Activated CD4-positive, CD25-positive, alpha-beta regulatory T cell (primary cell): ENCODE measurements around the gene B3GALT6.
"Not testable (repeated sequence)": the region's sequence is repeated elsewhere in the genome, so short reads cannot be mapped to it uniquely, and the experiment has no call there.

ENCODE experiments used
- DNase-seq, 4 experiments: peaks; one replicate each; lab custom pipeline; 2025; lab: John Stamatoyannopoulos, UW

Gene B3GALT6

DNA sequence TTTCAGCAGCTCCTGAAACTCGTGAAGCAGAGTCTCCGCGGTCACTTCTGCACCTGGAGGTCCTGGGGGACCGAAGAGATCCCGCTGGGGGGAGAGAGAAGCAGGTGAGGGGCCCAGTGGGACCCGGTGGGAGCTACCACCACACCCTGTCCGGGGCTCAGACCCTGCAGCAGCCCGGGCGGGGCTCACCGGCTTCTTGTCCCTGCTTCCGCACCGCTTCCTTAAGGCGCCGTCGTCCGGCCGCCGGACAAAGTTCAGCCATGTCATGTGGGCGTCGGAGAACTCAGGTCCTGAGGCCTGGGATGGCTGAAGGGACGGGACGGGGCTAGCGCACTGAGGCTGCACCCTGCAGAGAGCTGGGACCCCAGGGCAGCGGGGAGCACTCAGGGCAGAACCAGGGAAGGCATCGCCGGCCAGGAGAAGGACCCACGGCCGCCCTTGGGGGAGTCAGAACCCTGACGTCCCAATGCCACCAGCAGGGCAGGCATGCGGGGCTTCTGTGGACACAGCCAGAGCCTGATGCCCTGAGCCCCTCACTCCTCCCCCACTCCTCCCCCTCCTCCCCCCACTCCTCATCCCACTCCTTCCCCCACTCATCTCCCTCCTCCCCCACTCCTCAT lies 12.3 kb downstream of the B3GALT6 start:
- DNase-seq, result no peak

DNA sequence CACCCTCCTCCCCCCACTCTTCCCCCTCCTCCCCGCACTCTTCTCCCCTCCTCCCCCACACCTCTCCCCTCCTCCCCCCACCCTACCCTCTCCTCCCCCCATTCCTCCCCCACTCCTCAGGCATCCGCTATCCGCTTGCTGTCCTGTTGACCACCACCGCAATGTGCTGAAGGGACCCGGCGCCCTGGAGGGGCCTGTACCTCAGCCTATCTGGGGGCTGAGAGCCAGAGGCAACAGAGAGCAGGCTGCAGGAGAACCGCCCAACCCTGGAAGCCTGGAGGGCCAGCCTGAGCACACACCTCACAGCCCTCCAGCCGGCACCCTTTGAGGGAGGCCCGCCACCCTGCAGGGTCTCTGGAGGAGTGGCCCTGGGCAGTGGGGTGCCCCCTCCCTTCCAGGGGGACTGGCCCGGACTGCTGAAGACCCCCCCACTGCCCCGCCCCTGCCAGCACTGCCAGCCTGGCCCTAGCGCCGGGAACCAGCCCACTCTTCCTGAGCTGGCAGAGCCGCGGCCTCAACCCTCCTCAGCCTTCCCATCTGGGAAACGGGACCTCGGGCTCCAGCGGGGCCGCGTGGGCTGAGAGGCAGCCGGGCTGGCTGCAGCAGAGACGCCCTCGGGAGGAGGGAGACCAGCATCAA lies 13.3 kb downstream of the B3GALT6 start:
- no peak for DNase-seq

DNA sequence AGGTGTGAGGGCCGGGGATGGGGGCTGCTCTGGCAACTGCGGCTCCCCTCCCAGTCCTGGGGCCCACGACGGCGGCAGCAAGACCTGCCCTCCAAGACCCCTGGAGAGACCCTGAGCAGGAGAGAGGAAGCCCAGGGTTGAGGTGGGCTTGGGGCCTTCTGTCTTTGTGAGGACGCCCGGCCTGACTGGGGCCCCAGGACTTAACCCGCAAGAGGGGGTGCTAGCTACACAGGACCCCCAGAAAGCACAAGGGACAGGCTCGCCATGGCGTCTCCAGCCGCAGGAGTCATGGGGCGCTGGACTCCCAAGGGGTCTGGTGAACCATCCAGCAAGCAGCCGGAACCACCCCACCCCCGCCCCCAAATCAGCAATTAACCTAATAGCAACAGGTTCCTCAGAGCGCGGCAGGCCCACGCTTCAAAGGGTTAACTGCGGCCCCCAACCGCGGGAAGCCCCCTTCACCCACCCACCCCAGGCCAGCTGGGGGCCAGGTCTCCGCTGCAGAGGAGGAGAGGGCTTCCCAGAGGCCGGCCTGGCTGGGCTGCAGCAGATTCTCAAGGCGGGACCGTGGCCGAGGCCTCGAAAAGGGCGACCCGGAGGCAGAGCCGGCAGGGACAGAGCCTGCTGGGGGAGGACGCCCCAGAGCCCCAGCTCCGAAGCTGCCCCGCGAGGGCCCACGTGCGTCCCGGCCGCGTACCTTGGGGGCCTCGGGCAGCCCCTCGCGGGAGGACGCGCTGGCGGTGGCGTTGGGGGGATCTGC lies 14.0 kb downstream of the B3GALT6 start:
- no peak for DNase-seq

DNA sequence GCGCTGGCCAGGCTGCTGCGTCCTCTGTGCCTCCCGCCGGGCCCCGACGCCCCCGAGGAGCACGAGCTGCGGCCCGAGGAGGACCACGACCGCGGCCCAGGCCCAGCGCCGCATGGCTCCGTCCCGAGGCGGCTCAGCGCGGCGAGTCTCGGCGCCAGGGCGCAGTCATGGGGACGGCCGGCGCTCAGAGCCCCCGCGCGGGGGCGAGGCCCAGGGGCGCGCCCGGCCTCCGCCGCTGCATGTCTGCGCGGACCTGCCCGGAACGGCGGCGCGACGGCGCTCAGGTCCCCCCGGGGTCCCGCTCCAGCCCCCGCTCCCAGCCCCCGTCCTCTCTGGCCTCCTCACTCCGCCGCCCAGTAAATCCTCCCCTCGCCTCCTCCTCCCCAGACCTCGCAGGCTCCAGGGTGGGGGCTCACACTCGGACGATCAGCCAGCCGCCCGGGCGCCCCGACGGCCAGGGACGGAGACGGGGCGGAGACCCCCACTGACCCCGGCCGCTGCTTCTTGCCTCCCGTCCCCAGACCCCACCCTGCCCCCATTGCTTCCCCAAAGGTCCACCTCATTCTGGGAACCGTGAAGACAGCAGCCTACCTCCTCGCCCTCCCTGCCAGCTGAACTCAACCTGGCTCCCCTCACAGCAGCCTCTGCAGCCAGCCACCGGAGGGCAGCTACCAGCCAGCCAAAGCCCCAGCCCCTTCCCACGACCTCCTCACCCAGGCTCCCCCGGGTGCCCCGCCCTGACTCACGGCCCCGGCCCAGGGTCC lies 14.7 kb downstream of the B3GALT6 start, which contains the start of gene C1QTNF12:
C1QTNF12 (minus strand) TSS at position 146 of the 764 bp plus-strand sequence; CDS start at position 114, 32 bp downstream.
- DNase-seq, result no peak

DNA sequence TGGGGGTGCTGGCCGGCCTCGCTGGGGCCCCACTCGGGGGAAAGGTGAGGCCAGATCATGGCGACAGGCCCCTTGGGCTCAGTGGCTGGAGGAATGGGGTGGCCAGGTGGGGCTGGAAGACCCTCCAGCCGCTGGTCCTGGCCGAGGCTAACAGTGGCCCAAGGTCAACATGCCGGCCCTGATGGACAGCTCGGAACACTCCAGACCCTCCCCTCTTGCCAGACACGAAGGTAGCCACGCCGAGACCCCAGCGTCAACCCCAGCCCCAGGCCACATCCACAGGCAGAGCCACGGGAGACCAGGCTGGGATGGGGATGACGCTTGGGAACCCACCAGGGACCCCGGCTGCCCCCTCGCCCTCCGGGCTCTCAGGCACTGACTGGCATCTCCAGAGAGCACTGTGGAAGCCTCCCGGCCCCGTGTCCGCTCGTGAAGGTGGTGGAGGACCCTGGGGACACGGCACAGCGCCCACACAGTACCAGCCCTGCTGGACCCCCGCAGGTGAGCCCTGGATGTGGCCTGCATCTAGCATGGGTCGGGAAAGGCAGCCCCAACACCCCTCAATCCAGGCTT lies 15.4 kb downstream of the B3GALT6 start:
- DNase-seq, result no peak

DNA sequence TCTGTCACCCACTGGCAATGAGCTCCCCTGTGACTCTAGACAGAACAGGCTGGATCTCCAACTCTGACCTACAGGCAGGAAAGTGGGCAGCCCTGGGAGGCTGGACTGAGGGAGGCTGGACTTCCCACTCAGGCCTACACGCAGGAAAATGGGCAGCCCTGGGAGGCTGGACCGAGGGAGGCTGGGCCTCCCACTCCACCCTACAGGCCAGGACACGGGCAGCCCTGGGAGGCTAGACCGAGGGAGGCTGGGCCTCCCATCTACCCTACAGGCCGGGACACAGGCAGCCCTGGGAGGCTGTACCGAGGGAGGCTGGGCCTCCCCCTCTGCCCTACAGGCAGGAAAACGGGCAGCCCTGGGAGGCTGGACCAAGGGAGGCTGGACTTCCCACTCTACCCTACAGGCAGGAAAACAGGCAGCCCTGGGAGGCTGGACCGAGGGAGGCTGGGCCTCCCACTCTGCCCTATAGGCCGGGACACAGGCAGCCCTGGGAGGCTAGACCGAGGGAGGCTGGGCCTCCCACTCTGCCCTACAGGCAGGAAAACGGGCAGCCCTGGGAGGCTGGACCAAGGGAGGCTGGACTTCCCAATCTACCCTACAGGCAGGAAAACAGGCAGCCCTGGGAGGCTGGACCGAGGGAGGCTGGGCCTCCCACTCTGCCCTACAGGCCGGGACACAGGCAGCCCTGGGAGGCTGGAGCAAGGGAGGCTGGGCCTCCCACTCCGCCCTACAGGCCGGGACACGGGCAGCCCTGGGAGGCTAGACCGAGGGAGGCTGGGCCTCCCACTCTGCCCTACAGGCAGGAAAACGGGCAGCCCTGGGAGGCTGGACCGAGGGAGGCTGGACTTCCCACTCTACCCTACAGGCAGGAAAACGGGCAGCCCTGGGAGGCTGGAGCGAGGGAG lies 16.2 kb downstream of the B3GALT6 start:
- not testable (repeated sequence) for DNase-seq

DNA sequence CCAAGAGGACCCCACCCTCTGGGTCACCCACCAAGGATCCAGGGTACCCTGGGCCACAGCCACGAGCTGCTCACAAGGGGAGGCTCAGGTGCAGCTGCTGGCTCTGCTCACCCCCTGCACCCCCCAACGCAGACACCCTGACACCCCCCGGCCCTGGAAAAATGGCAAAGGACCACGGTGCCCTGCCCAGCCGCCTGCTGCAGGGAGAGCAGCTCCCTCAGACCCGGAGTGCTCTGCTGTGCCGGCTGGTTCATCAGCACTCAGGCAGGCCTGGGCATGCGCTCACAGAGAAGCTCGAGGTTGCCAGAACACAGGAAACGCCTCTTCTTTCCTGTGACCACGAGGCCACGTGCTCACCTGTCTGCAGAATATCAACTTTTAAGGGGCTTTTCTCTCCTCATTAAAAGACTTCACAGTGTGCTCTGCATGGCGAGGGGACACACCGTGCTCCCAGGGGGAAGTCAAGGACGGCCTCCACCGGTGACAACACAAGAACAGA lies 18.8 kb downstream of the B3GALT6 start:
- DNase-seq, result peak in 2 of 4 experiments; percentile 25 to 29

DNA sequence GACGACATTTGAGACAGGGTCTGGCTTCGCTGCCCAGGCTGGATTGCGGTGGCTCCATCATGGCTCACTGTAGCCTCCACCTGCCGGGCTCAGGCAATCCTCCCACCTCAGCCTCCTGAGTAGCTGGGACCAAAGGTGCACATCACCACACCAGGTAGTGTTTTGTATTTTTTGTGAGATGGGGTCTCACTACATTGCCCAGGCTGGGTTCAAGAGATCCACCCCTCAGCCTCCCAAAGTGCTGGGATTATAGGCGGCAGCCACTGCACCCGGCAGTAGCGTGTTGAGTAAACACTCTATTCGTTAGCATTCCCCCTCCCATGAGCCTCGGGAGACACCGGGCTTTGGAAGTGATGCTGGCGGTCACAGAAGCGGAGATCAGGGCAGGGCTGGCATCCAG lies 21.3 kb downstream of the B3GALT6 start:
- no peak for DNase-seq

DNA sequence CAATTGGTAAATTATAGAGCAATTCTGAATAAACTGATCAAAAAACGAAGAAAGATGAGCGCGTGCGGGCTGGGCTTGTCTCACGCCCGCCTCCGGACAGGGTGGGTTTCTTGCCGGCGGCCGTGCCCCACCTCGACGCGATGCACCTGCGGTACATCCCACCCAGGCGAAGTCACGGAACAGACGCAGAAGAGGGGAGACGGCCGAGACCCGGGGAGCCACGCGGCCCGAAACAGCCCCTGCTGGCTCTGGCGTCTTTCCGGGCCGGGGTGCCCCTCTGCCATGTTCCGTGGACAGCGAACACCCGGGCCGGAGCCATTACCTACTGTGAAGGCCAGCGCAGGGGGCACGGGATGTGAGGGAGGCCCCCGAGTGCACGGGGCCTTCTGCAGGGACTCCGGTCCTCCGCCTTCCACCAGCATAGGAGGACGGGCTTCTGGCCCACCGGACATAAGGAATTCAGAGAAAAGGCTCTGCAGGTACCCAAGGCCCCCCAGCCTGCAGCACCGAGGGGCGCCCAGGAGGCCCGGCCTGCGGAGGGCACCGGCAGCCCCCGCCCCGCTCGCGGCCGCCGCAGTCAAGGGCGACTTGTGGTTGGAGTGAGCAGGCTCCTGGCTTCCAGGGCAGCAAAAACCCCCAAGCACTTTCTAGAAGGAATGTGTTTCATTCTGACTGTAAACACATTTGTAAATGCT lies 22.1 kb downstream of the B3GALT6 start:
- DNase-seq, result no peak

DNA sequence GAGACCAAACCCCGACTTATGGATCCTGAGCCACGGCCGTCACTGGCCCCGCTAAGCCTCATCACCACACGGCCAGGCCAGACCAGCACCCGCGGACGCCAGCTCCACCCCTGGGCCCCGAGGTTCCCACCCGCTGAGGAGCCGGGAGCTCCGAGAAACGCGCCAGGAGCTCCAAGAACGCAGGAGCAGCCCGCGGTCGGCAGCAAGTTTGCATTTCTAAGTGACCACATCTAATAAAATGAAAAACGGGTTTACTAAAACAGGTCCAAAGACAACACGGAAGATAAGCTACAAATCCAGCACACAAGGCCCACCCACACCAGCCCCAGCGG lies 22.6 kb downstream of the B3GALT6 start:
- DNase-seq, result no peak

DNA sequence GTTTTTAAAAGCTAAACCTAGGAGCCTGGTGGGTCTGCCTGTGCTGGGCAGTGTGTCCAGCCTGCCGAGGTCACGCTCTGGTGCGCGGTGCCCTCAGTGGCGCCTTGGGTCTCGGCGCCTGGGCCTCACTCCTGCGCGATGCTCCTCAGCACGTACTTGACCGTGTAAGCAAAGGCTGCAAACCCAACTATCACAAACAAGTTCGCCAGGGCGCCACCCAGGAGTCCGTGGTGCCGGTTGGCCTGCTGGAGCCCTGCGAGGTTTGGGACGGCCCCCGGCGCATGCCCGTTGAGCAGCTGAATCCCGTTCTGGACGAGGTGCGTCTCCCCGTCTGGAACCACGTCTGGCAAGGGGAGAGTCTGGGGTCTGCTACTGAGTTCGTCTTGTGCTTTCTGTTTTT lies 23.0 kb downstream of the B3GALT6 start:
- DNase-seq, result no peak

DNA sequence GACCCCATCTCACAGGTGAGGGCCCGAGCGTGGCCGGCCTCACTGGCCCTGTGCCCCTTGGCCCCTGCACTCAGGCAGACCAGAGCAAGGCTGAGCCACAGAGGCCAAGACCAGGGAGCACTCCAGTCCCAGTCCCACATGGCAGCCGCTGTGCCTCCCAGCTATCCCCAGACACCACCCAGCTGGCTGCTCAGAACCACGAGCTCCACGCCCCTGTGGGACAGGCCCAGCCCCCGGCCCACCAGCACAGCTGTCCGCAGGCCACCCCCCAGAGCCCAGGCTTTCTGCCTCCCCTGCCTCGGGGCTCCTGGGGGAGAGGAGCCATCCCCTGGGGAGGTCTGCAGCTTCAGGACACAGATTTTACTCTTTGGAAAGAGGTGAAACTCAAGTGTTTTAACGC lies 23.6 kb downstream of the B3GALT6 start:
- no peak for DNase-seq

DNA sequence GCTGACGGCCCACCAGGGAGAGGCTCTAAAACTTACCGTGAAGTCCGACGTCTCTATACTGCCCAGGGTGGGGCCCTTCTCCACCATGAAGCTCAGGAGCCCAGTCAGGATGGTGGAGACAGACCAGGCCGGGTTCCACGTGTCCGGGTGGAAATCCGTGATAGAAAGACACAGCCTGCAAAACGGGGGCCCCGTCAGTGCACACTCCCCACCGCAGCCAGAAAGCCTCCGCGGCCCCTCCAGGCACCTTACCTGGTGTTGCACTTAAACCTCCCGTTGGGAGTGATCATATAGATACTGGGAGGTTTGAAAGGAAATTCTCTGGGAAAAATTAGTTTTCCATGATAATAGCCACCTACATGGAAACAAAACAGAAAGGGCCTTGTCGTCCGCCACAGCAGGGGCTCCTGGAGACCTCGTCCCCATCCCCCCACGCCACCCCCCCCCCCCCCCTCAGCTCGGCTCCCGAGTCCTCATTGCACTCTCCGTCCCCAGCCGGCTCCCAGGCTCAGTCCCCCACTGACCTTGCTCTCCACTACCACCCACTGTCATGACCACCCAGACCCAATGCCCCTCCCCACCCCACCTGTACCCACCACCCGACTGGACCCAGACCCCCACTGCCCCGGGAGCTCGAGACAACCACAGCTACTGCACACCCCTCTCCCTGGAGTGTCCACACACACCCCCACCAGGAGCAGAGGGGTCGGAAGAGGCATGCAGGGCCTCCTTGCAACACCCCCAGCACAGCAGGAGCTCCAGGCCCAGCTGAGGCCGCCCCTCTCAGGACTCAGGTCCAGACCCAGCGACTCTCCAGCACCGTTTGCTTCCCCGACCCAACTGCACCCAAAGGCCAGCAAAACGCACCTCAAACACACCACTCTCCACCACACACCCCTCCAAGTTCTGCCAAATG lies 25.2 kb downstream of the B3GALT6 start:
- DNase-seq, result no peak

DNA sequence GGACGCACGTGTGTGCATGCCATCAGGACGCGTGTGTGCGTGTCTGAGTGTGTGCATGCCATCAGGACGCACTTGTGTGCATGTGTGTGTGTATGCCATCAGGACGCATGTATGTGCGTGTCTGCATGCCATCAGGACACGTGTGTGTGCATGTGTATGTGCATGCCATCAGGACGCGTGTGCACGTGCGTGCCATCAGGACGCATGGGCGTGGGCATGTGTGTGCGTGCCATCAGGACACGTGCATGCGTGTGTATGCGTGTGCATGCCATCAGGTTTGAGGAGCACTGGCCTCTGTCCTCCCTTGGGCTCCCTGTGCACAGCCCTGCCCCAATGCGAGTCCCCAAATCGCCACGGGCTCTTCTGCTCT lies 27.1 kb downstream of the B3GALT6 start:
- no peak for DNase-seq

DNA sequence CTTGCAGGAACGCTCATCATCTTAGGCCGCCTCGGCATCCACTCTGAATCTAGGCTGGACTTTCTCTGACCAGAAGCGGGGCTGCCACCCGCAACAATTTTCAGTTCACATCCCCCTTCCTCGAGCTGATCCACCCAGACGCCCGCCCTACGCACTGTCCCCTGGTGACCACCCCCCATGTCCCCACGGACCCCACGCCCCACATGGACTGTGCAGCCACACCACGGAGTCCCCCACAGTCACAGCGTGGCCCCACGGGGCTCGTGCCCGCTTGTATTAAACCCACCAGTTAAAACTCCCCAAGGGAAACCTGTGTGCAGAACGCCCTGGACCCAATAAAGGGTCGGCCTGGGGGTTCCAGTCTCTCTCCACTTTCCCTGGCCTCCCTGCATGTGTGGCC lies 27.5 kb downstream of the B3GALT6 start:
- no peak for DNase-seq

DNA sequence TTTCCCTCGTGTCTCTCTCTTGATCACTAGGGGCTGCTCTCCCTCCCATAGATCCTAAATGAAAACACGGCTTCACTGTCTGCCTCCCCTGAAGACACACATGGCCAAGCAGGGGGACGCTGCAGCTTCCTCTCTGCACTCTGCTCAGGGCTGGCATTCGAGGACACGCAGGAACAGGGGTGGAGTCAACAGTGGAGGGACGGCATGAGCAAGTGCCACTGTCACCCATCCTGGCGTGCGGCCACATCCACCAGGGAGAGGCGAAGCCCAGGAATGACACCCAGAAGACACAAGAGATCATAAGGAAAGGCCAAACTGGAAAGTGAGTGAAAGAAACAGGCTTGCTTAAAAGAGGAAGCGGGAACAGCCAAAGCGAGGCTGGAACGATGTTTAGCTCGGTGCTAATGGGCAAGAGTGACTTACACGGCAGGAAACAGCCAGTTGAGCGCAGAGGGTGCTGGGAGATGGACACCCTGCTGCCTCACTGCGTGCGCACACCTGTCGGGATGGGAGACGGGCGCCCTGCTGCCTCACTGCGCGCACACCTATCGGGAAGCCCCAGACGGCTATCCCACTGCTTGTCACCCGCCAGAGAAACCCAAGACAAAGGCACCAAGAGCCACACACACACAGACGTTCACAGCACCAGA lies 28.0 kb downstream of the B3GALT6 start:
- no peak for DNase-seq

DNA sequence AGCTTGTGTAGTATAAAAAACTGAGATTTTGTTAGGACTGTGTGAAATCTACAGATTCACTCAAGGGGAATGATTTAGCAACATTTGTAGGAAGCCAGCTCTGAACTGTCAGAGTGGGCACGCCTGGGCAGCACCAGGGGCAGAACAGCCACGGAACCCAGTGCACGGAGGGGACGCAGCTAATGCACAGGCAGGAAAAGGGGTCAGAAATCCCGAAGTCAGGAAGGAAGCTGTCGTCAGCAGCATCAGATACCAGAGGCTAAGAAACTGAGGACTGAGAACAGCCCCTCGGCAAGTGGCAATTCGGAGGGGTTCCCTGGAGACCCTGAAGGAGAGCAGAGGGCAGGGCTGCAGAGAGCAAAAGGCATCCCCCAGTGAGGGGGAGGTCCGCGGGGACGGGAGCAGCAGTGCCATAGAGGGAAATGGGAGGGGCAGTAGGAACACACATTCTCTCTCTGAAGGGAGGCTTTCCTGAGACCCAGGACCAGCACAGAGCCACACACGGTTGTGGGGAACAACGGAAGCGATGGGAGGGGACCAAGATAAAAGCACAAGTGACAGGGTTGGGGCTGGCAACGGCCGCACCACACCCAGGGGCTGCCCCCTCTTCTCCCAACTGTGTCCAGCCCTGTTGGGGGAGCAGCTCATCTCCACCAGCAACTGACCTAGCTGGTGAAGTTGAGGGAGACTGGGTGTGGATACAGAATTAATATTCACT lies 29.0 kb downstream of the B3GALT6 start:
- no peak for DNase-seq

DNA sequence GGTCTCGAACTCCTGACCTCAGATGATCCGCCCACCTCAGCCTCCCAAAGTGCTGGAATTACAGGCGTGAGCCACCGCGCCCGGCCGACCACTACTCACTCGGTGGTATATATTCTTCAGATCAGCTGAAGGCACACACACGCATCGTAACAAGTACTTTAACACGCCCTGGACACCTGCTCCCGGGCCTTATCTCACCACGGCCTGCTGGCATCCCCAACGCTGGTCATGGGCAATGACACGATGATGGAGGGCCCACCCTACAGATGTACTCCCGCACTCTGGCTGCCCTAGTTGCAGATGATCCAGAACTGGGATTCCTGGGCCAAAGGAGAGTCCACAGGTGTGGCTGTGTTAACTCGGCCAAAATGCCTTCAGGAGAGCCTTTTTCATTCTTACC lies 30.0 kb downstream of the B3GALT6 start:
- no peak for DNase-seq
